ENCODE results near the gene CDKL4. TPM values are rescaled to one million over a fixed set of nuclear protein-coding genes. Genes with fewer than 3 reads are reported as not detected.

The CDKL4 gene
- total RNA-seq, 1 donor from 2014 or later = 0.20 TPM

DNA sequence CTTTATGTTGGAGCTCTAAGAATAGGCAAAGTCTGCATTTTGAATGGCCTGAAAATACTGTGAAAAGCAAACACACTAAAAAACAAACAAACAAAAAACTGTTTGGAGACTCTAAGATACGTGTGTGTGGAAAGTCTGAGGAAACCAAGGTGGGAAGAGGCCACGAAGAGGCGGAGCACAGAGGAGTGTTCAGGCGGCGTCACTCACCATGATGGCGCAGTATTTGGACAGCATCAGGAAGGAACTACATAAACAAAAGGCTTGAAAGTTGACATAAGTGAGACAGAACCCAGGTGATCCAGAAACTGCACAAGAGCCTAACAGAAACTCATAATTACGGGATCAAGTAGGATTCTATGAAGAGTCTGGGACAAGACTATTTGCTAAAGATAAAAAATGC lies 72.1 kb downstream of the CDKL4 start:
- no peak for DNase-seq (ENCODE audit: low spot score)
- H3K36me3 Mint-ChIP-seq (ENCODE audit: low read depth) = peaks cover 1% of the 10 kb centered on the region
- no peaks in the 10 kb centered on the region for H3K9me3 Mint-ChIP-seq (ENCODE audit: low read depth)
- no peak overlapping the region for H3K27ac Mint-ChIP-seq (ENCODE audit: unreplicated experiment)
- H3K4me3 Mint-ChIP-seq (ENCODE audit: unreplicated experiment) = no peak overlapping the region
- H3K4me1 Mint-ChIP-seq (ENCODE audit: low read depth) = no peaks in the 10 kb centered on the region
- TF ChIP-seq CTCF (IDR thresholded peaks at IDR 0.05) = no peak
- H3K27me3 Mint-ChIP-seq (ENCODE audit: low read depth) = no peaks in the 10 kb centered on the region

- no peak for TF ChIP-seq CTCF (IDR thresholded peaks at IDR 0.05)
- Mint-ChIP-seq H3K9me3 (ENCODE audit: low read depth) (no peaks in the 10 kb centered on the region), H3K36me3 (ENCODE audit: low read depth) (peaks cover 2% of the 10 kb centered on the region), H3K27ac (ENCODE audit: unreplicated experiment) (no peak overlapping the region), H3K27me3 (ENCODE audit: low read depth) (no peaks in the 10 kb centered on the region), H3K4me1 (ENCODE audit: low read depth) (peaks cover 20% of the 10 kb centered on the region), H3K4me3 (ENCODE audit: unreplicated experiment) (no peak overlapping the region)
- DNase-seq (ENCODE audit: low spot score) = no peak
These were observed 79.7 kb downstream of the CDKL4 start for GRCh38 chr2:39164089-39164488.

GRCh38 chr2:39160982-39161381 lies 82.8 kb downstream of the CDKL4 start:
- Mint-ChIP-seq H3K9me3 (ENCODE audit: low read depth) (no peaks in the 10 kb centered on the region), H3K36me3 (ENCODE audit: low read depth) (peaks cover 2% of the 10 kb centered on the region), H3K27ac (ENCODE audit: unreplicated experiment) (no peak overlapping the region), H3K4me1 (ENCODE audit: low read depth) (peaks cover 28% of the 10 kb centered on the region), H3K27me3 (ENCODE audit: low read depth) (no peaks in the 10 kb centered on the region), H3K4me3 (ENCODE audit: unreplicated experiment) (no peak overlapping the region)
- no peak for DNase-seq (ENCODE audit: low spot score)
- TF ChIP-seq CTCF (IDR thresholded peaks at IDR 0.05) = no peak

DNA sequence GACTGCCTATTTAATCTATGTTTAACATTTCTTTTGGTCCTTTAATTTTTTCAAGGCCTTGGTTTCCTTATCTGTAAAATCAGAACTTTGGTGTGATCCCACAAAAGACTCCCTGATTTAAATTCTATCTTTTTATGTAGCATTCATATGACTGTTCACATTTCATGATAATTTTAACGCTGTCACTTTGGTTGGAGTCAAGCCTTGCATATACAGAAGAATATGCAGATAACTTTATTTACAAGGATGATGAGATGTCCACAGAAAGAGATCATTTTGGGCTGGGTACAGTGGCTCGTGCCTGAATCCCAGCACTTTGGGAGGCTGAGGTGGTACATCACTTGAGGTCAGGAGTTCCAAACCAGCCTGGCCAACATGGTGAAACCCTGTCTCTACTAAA lies 84.5 kb downstream of the CDKL4 start:
- H3K36me3 Mint-ChIP-seq (ENCODE audit: low read depth) = peaks cover 2% of the 10 kb centered on the region
- no peak overlapping the region for H3K27ac Mint-ChIP-seq (ENCODE audit: unreplicated experiment)
- no peaks in the 10 kb centered on the region for H3K9me3 Mint-ChIP-seq (ENCODE audit: low read depth)
- TF ChIP-seq CTCF (IDR thresholded peaks at IDR 0.05) = no peak
- no peak for DNase-seq (ENCODE audit: low spot score)
- H3K4me3 Mint-ChIP-seq (ENCODE audit: unreplicated experiment) = no peak overlapping the region
- H3K27me3 Mint-ChIP-seq (ENCODE audit: low read depth) = no peaks in the 10 kb centered on the region
- peaks cover 28% of the 10 kb centered on the region for H3K4me1 Mint-ChIP-seq (ENCODE audit: low read depth)

DNA sequence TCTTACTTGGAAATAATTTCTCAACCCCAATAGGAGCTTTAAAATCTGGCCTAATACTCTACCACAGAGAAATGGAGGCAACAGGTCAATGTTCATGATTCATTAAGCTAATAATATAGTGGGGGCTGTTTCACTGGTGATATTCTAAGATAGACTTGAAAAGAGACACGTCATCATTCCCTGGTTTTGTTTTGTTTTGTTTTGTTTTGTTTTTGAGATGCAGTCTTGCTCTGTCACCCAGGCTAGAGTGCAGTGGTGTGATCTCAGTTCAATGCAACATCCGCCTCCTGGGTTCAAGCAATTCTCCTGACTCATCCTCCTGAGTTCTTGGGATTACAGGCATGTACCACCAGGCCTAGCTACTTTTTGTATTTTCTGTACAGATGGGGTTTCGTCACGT lies 85.4 kb downstream of the CDKL4 start:
- H3K9me3 Mint-ChIP-seq (ENCODE audit: low read depth) = no peaks in the 10 kb centered on the region
- H3K36me3 Mint-ChIP-seq (ENCODE audit: low read depth) = peaks cover 2% of the 10 kb centered on the region
- H3K27me3 Mint-ChIP-seq (ENCODE audit: low read depth) = no peaks in the 10 kb centered on the region
- no peak overlapping the region for H3K4me3 Mint-ChIP-seq (ENCODE audit: unreplicated experiment)
- H3K27ac Mint-ChIP-seq (ENCODE audit: unreplicated experiment) = peak overlapping the region; percentile 2
- TF ChIP-seq CTCF (IDR thresholded peaks at IDR 0.05) = no peak
- peaks cover 28% of the 10 kb centered on the region for H3K4me1 Mint-ChIP-seq (ENCODE audit: low read depth)
- DNase-seq (ENCODE audit: low spot score) = no peak
